ENCODE data around the gene OMG.
"Not testable (repeated sequence)": the region's sequence is repeated elsewhere in the genome, so short reads cannot be mapped to it uniquely, and the experiment has no call there.

The OMG gene

DNA sequence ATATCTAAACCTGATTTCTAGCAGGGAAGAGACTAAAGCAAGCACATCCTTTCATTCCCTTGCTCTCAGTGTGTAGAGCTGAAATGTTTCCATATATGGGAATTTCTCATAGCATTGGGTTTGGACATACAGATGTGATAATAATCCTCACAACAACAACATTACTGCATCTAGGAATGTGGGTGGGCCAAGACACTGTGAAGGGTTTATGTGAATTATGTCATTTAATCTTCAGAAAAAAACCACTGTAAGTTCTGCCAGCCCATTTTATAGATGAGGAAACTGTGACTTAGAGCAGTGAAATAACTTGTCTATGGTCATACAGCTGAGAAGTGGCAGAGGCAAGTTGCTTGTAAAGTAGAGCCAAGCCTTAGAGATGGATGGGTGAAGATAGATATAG, 5.2 kb downstream of the OMG start:
- Histone ChIP-seq H3K18ac (ENCODE audit: low read length) (no peak overlapping the region), H3K9ac (ENCODE audit: low read length) (no peak overlapping the region), H3K4me1 (ENCODE audit: control insufficient read depth, low read depth, low read length) (no peaks in the 10 kb centered on the region), H2BK15ac (replicated peaks; ENCODE audit: low read depth) (no peak overlapping the region), H3K79me2 (ENCODE audit: control insufficient read depth, insufficient read depth, low read length) (no peaks in the 10 kb centered on the region), H4K5ac (ENCODE audit: low read length) (no peak overlapping the region), H3K4me3 (ENCODE audit: low read length) (no peak overlapping the region), H3K79me1 (ENCODE audit: low read length) (no peaks in the 10 kb centered on the region), H3K27me3 (ENCODE audit: insufficient read depth, low read length, poor library complexity) (no peaks in the 10 kb centered on the region), H2BK120ac (ENCODE audit: low read depth, low read length) (no peak overlapping the region), H3K56ac (ENCODE audit: low read length) (no peak overlapping the region), H3K4me2 (ENCODE audit: low read length) (no peak overlapping the region), H3K27ac (ENCODE audit: low read depth, low read length) (no peak overlapping the region), H3K4ac (ENCODE audit: low read depth, low read length) (no peak overlapping the region), H3K36me3 (ENCODE audit: control insufficient read depth, insufficient read depth, low read length) (no peaks in the 10 kb centered on the region), H2BK5ac (ENCODE audit: low read length) (no peak overlapping the region), H3K23ac (ENCODE audit: low read length) (no peak overlapping the region), H4K8ac (ENCODE audit: low read depth, low read length) (no peak overlapping the region), H2AK5ac (ENCODE audit: low read length) (no peak overlapping the region)
- no peak for DNase-seq

GRCh38 chr17:31289790-31290189, 7.2 kb downstream of the OMG start:
- no CpG with 5 or more reads among the region's 3 CpGs for WGBS (ENCODE audit: extremely low coverage, insufficient coverage, low lambda C conversion rate)
- H3K79me1 ChIP-seq (ENCODE audit: low read length): no peaks in the 10 kb centered on the region
- H3K23ac ChIP-seq (ENCODE audit: low read length): no peak overlapping the region
- H3K4me2 ChIP-seq (ENCODE audit: low read length): no peak overlapping the region
- H4K8ac ChIP-seq (ENCODE audit: low read depth, low read length): no peak overlapping the region
- no peak for DNase-seq
- no peak overlapping the region for H2BK120ac ChIP-seq (ENCODE audit: low read depth, low read length)
- H3K27me3 ChIP-seq (ENCODE audit: insufficient read depth, low read length, poor library complexity): no peaks in the 10 kb centered on the region
- H4K5ac ChIP-seq (ENCODE audit: low read length): no peak overlapping the region
- H2AK5ac ChIP-seq (ENCODE audit: low read length): no peak overlapping the region
- no peak overlapping the region for H3K56ac ChIP-seq (ENCODE audit: low read length)
- H3K18ac ChIP-seq (ENCODE audit: low read length): no peak overlapping the region
- no peaks in the 10 kb centered on the region for H3K36me3 ChIP-seq (ENCODE audit: control insufficient read depth, insufficient read depth, low read length)
- H3K27ac ChIP-seq (ENCODE audit: low read depth, low read length): no peak overlapping the region
- H3K4me1 ChIP-seq (ENCODE audit: control insufficient read depth, low read depth, low read length): no peaks in the 10 kb centered on the region
- no peak overlapping the region for H3K4me3 ChIP-seq (ENCODE audit: low read length)
- H2BK15ac ChIP-seq (replicated peaks; ENCODE audit: low read depth): no peak overlapping the region
- H2BK5ac ChIP-seq (ENCODE audit: low read length): no peak overlapping the region
- H3K4ac ChIP-seq (ENCODE audit: low read depth, low read length): no peak overlapping the region
- H3K9ac ChIP-seq (ENCODE audit: low read length): no peak overlapping the region
- no peaks in the 10 kb centered on the region for H3K79me2 ChIP-seq (ENCODE audit: control insufficient read depth, insufficient read depth, low read length)

DNA sequence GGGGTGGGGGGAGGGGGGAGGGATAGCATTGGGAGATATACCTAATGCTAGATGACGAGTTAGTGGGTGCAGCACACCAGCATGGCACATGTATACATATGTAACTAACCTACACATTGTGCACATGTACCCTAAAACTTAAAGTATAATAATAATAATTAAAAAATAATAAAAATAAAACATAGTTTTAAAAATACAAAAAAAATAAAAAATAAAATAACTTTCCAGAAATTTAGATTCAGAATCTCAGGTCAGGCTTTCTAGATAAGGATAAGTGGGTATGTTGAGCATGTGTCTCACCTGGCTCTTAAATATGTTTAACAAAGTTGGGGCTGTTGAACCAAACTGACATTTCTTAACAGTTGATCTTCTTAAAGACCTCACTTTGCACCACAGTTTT, 9.1 kb downstream of the OMG start:
- H2BK5ac ChIP-seq (ENCODE audit: low read length); H4K5ac ChIP-seq (ENCODE audit: low read length); H3K27me3 ChIP-seq (ENCODE audit: insufficient read depth, low read length, poor library complexity); H3K4ac ChIP-seq (ENCODE audit: low read depth, low read length); H3K4me3 ChIP-seq (ENCODE audit: low read length); H3K27ac ChIP-seq (ENCODE audit: low read depth, low read length); H2BK15ac ChIP-seq (replicated peaks; ENCODE audit: low read depth); H3K23ac ChIP-seq (ENCODE audit: low read length); H3K56ac ChIP-seq (ENCODE audit: low read length); H2BK120ac ChIP-seq (ENCODE audit: low read depth, low read length); H3K18ac ChIP-seq (ENCODE audit: low read length); H4K8ac ChIP-seq (ENCODE audit: low read depth, low read length); H3K4me1 ChIP-seq (ENCODE audit: control insufficient read depth, low read depth, low read length); H3K79me2 ChIP-seq (ENCODE audit: control insufficient read depth, insufficient read depth, low read length); H3K9ac ChIP-seq (ENCODE audit: low read length); DNase-seq; H3K36me3 ChIP-seq (ENCODE audit: control insufficient read depth, insufficient read depth, low read length); H2AK5ac ChIP-seq (ENCODE audit: low read length); H3K79me1 ChIP-seq (ENCODE audit: low read length); H3K4me2 ChIP-seq (ENCODE audit: low read length): not testable (repeated sequence)
- WGBS (ENCODE audit: extremely low coverage, insufficient coverage, low lambda C conversion rate): no CpG with 5 or more reads among the region's 1 CpG

DNA sequence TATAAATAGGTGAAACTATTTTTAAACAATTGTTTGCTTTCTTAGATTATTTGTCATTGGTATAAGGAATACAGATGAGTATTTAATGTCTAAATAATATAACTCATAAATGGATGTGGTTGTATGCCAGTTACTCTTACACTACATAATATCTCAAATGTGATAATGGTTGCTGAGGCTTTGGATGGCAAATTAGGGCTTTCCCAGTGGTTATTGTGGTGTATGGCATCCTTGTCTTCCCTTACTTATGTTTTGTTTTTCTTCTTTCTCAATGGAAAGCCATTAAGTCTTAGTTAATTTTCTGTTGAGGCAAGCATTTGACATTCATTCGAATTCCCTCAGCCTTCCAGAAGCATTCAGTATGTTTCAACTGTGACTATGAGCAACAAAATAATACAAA, 10.5 kb downstream of the OMG start:
- Histone ChIP-seq H3K36me3 (ENCODE audit: control insufficient read depth, insufficient read depth, low read length) (no peaks in the 10 kb centered on the region), H3K56ac (ENCODE audit: low read length) (no peak overlapping the region), H2AK5ac (ENCODE audit: low read length) (no peak overlapping the region), H4K8ac (ENCODE audit: low read depth, low read length) (no peak overlapping the region), H3K27ac (ENCODE audit: low read depth, low read length) (no peak overlapping the region), H2BK120ac (ENCODE audit: low read depth, low read length) (no peak overlapping the region), H3K23ac (ENCODE audit: low read length) (no peak overlapping the region), H3K4me1 (ENCODE audit: control insufficient read depth, low read depth, low read length) (no peaks in the 10 kb centered on the region), H3K27me3 (ENCODE audit: insufficient read depth, low read length, poor library complexity) (no peaks in the 10 kb centered on the region), H3K4ac (ENCODE audit: low read depth, low read length) (no peak overlapping the region), H3K79me1 (ENCODE audit: low read length) (no peaks in the 10 kb centered on the region), H3K79me2 (ENCODE audit: control insufficient read depth, insufficient read depth, low read length) (no peaks in the 10 kb centered on the region), H3K18ac (ENCODE audit: low read length) (no peak overlapping the region), H3K4me3 (ENCODE audit: low read length) (no peak overlapping the region), H3K4me2 (ENCODE audit: low read length) (no peak overlapping the region), H2BK5ac (ENCODE audit: low read length) (no peak overlapping the region), H2BK15ac (replicated peaks; ENCODE audit: low read depth) (no peak overlapping the region), H3K9ac (ENCODE audit: low read length) (no peak overlapping the region), H4K5ac (ENCODE audit: low read length) (no peak overlapping the region)
- WGBS (ENCODE audit: extremely low coverage, insufficient coverage, low lambda C conversion rate): no CpG with 5 or more reads among the region's 1 CpG
- DNase-seq: no peak

DNA sequence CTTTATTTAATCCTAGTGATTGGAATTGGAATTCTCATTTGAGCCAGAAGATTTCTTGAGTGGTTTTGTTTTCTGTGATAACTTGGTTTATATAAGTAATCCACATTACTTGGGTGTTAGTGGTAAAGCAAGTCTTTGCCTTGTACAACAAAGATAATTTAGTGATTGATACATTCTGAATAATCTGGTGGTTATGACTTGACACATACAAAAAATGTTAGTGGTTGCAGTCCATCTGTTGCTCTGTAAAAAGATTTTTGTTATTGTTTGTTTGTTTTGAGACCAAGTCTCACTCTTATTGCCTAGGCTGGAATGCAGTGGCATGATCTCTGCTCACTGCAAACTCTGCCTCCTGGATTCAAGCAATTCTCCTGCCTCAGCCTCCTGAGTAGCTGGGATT, 13.2 kb downstream of the OMG start:
- Histone ChIP-seq H3K27ac (ENCODE audit: low read depth, low read length) (no peak overlapping the region), H3K79me2 (ENCODE audit: control insufficient read depth, insufficient read depth, low read length) (no peaks in the 10 kb centered on the region), H4K5ac (ENCODE audit: low read length) (no peak overlapping the region), H3K27me3 (ENCODE audit: insufficient read depth, low read length, poor library complexity) (no peaks in the 10 kb centered on the region), H2BK15ac (replicated peaks; ENCODE audit: low read depth) (no peak overlapping the region), H3K36me3 (ENCODE audit: control insufficient read depth, insufficient read depth, low read length) (no peaks in the 10 kb centered on the region), H3K56ac (ENCODE audit: low read length) (no peak overlapping the region), H3K9ac (ENCODE audit: low read length) (no peak overlapping the region), H3K18ac (ENCODE audit: low read length) (no peak overlapping the region), H3K4me2 (ENCODE audit: low read length) (no peak overlapping the region), H2BK5ac (ENCODE audit: low read length) (no peak overlapping the region), H3K4ac (ENCODE audit: low read depth, low read length) (no peak overlapping the region), H3K4me1 (ENCODE audit: control insufficient read depth, low read depth, low read length) (no peaks in the 10 kb centered on the region), H2AK5ac (ENCODE audit: low read length) (no peak overlapping the region), H4K8ac (ENCODE audit: low read depth, low read length) (no peak overlapping the region), H3K23ac (ENCODE audit: low read length) (no peak overlapping the region), H2BK120ac (ENCODE audit: low read depth, low read length) (no peak overlapping the region), H3K4me3 (ENCODE audit: low read length) (no peak overlapping the region), H3K79me1 (ENCODE audit: low read length) (no peaks in the 10 kb centered on the region)
- DNase-seq: no peak

DNA sequence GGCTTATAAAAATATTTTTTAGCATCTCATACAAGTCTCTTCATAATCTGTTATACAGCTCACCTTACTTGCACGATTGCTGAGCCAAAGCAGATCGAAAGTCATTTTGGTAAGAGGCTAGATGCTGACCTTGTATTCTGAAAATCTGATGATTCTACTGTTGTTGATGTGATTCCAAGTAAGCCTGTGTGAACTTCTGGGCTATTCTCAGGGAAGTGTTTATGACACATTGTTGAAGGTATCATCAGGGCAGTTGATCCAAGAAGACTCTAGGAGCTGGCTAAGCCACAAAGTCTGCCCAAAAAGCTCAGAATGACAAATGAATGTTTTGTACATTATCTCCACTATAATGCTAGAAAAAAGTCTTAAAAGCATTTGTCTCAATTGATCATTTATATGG, 16.0 kb downstream of the OMG start:
- no peak overlapping the region for H4K8ac ChIP-seq (ENCODE audit: low read depth, low read length)
- H3K23ac ChIP-seq (ENCODE audit: low read length): no peak overlapping the region
- H3K36me3 ChIP-seq (ENCODE audit: control insufficient read depth, insufficient read depth, low read length): no peaks in the 10 kb centered on the region
- H3K27me3 ChIP-seq (ENCODE audit: insufficient read depth, low read length, poor library complexity): no peaks in the 10 kb centered on the region
- no peak overlapping the region for H3K4me3 ChIP-seq (ENCODE audit: low read length)
- WGBS (ENCODE audit: extremely low coverage, insufficient coverage, low lambda C conversion rate): no CpG with 5 or more reads among the region's 2 CpGs
- H2BK120ac ChIP-seq (ENCODE audit: low read depth, low read length): no peak overlapping the region
- no peak overlapping the region for H2BK5ac ChIP-seq (ENCODE audit: low read length)
- no peaks in the 10 kb centered on the region for H3K79me2 ChIP-seq (ENCODE audit: control insufficient read depth, insufficient read depth, low read length)
- no peaks in the 10 kb centered on the region for H3K79me1 ChIP-seq (ENCODE audit: low read length)
- no peaks in the 10 kb centered on the region for H3K4me1 ChIP-seq (ENCODE audit: control insufficient read depth, low read depth, low read length)
- no peak overlapping the region for H4K5ac ChIP-seq (ENCODE audit: low read length)
- H3K56ac ChIP-seq (ENCODE audit: low read length): no peak overlapping the region
- no peak overlapping the region for H3K4me2 ChIP-seq (ENCODE audit: low read length)
- no peak for DNase-seq
- H2BK15ac ChIP-seq (replicated peaks; ENCODE audit: low read depth): no peak overlapping the region
- no peak overlapping the region for H3K27ac ChIP-seq (ENCODE audit: low read depth, low read length)
- H3K9ac ChIP-seq (ENCODE audit: low read length): no peak overlapping the region
- H3K18ac ChIP-seq (ENCODE audit: low read length): no peak overlapping the region
- no peak overlapping the region for H2AK5ac ChIP-seq (ENCODE audit: low read length)
- H3K4ac ChIP-seq (ENCODE audit: low read depth, low read length): no peak overlapping the region
